HAP-1 (cell line): ENCODE measurements around the gene SLC66A2.
"Not testable (repeated sequence)": the region's sequence is repeated elsewhere in the genome, so short reads cannot be mapped to it uniquely, and the experiment has no call there.

Experiments used
- DNase-seq, 2 experiments: peaks; one replicate each; pipeline ENCODE4 v3.0.0-alpha.2; 2016 to 2020; ENCODE audit warnings: low spot score in 2 of 2
- H3K27me3 ChIP-seq: fragments of 250-450 bp; sonication (Bioruptor Pico); 2 replicates; pipeline ENCODE4 v1.5.1; 2020; ENCODE audit warnings: low read depth, mild to moderate bottlenecking, moderate library complexity
- H3K36me3 ChIP-seq: fragments of 250-450 bp; sonication (Bioruptor Pico); replicated peaks from 2 replicates; pipeline ENCODE4 v1.5.1; 2020; ENCODE audit warnings: mild to moderate bottlenecking
- H3K4me1 ChIP-seq: fragments of 250-450 bp; sonication (Bioruptor Pico); 2 replicates; pipeline ENCODE4 v1.5.1; 2020; ENCODE audit warnings: mild to moderate bottlenecking
- H3K4me3 ChIP-seq: fragments of 250-450 bp; sonication (Bioruptor Pico); 2 replicates; pipeline ENCODE4 v1.5.1; 2020; ENCODE audit warnings: mild to moderate bottlenecking, moderate library complexity
- H3K9me3 ChIP-seq: fragments of 250-450 bp; sonication (Bioruptor Pico); 2 replicates; pipeline ENCODE4 v1.5.1; 2020; ENCODE audit warnings: mild to moderate bottlenecking, moderate library complexity
- in situ Hi-C: fragments of 300-500 bp; cut with MboI; formaldehyde crosslinking; loops from 3 replicates; pipeline ENCODE4 v1.14.3; 2020; ENCODE audit warnings: low sequenced_read_pairs, inconsistent platforms, mixed read lengths

SLC66A2 gene

GRCh38 chr18:79962835-79963657, 11.6 kb upstream of the SLC66A2 start:
- Histone ChIP-seq H3K27me3 (no peaks in the 10 kb centered on the region), H3K4me3 (no peak overlapping the region), H3K4me1 (peaks cover 39% of the 10 kb centered on the region), H3K36me3 (peaks cover 8% of the 10 kb centered on the region), H3K9me3 (no peaks in the 10 kb centered on the region)
- in situ Hi-C loops, result no loop called here
- DNase-seq, result no peak

- H3K27me3 ChIP-seq, result no peaks in the 10 kb centered on the region
- H3K36me3 ChIP-seq, result peaks cover 4% of the 10 kb centered on the region
- peaks cover 42% of the 10 kb centered on the region for H3K4me1 ChIP-seq
- no peak for DNase-seq
- no peak overlapping the region for H3K4me3 ChIP-seq
- in situ Hi-C loops, result no loop called here
- H3K9me3 ChIP-seq, result no peaks in the 10 kb centered on the region
Measured at GRCh38 chr18:79962311-79962710, 10.9 kb upstream of the SLC66A2 start.

GRCh38 chr18:79961527-79962291, 10.3 kb upstream of the SLC66A2 start:
- no peak for DNase-seq
- H3K27me3 ChIP-seq, result no peaks in the 10 kb centered on the region

GRCh38 chr18:79960921-79961526, 9.6 kb upstream of the SLC66A2 start:
- no peak overlapping the region for H3K4me3 ChIP-seq
- no peaks in the 10 kb centered on the region for H3K9me3 ChIP-seq
- in situ Hi-C loops, result no loop called here
- no peak for DNase-seq
- peaks cover 42% of the 10 kb centered on the region for H3K4me1 ChIP-seq
- no peaks in the 10 kb centered on the region for H3K27me3 ChIP-seq
- no peaks in the 10 kb centered on the region for H3K36me3 ChIP-seq

More at GRCh38 chr18:79961527-79962291, 10.3 kb upstream of the SLC66A2 start:
- in situ Hi-C loops, result no loop called here
- no peak overlapping the region for H3K4me3 ChIP-seq
- peaks cover 42% of the 10 kb centered on the region for H3K4me1 ChIP-seq
- H3K36me3 ChIP-seq, result peaks cover 4% of the 10 kb centered on the region
- H3K9me3 ChIP-seq, result no peaks in the 10 kb centered on the region

GRCh38 chr18:79960161-79960801, 8.8 kb upstream of the SLC66A2 start:
- peak; percentile 73 to 78 for DNase-seq
- H3K27me3 ChIP-seq, H3K4me3 ChIP-seq: not testable (repeated sequence)

GRCh38 chr18:79958981-79959380, 7.5 kb upstream of the SLC66A2 start:
- no peak for DNase-seq
- Histone ChIP-seq H3K9me3 (no peaks in the 10 kb centered on the region), H3K36me3 (no peaks in the 10 kb centered on the region), H3K4me3 (no peak overlapping the region), H3K27me3 (no peaks in the 10 kb centered on the region), H3K4me1 (peaks cover 32% of the 10 kb centered on the region)
- in situ Hi-C loops, result no loop called here

More at GRCh38 chr18:79960161-79960801, 8.8 kb upstream of the SLC66A2 start:
- H3K36me3 ChIP-seq, H3K9me3 ChIP-seq, in situ Hi-C loops: not testable (repeated sequence)
- H3K4me1 ChIP-seq, result peaks cover 38% of the 10 kb centered on the region

GRCh38 chr18:79956276-79956675, 4.8 kb upstream of the SLC66A2 start:
- Histone ChIP-seq H3K4me1 (peaks cover 31% of the 10 kb centered on the region), H3K4me3 (no peak overlapping the region), H3K36me3 (no peaks in the 10 kb centered on the region), H3K9me3 (no peaks in the 10 kb centered on the region), H3K27me3 (no peaks in the 10 kb centered on the region)
- in situ Hi-C loops, result no loop called here
- no peak for DNase-seq

GRCh38 chr18:79955302-79956075, 4.0 kb upstream of the SLC66A2 start:
- H3K9me3 ChIP-seq, result no peaks in the 10 kb centered on the region
- no peaks in the 10 kb centered on the region for H3K27me3 ChIP-seq
- no peak overlapping the region for H3K4me3 ChIP-seq
- no peak for DNase-seq
- in situ Hi-C loops, result no loop called here
- peaks cover 23% of the 10 kb centered on the region for H3K4me1 ChIP-seq
- no peaks in the 10 kb centered on the region for H3K36me3 ChIP-seq

GRCh38 chr18:79954791-79955190, 3.3 kb upstream of the SLC66A2 start:
- in situ Hi-C loops, result no loop called here
- no peaks in the 10 kb centered on the region for H3K36me3 ChIP-seq

GRCh38 chr18:79953971-79954651, 2.7 kb upstream of the SLC66A2 start:
- Histone ChIP-seq H3K4me3 (no peak overlapping the region), H3K36me3 (peaks cover 3% of the 10 kb centered on the region; the same call in 1 of the 2 replicates), H3K4me1 (peaks cover 17% of the 10 kb centered on the region), H3K27me3 (no peaks in the 10 kb centered on the region), H3K9me3 (no peaks in the 10 kb centered on the region)
- in situ Hi-C loops, result no loop called here
- no peak for DNase-seq

More at GRCh38 chr18:79954791-79955190, 3.3 kb upstream of the SLC66A2 start:
- DNase-seq, result no peak
- no peak overlapping the region for H3K4me3 ChIP-seq
- peaks cover 21% of the 10 kb centered on the region for H3K4me1 ChIP-seq
- H3K9me3 ChIP-seq, result no peaks in the 10 kb centered on the region
- no peaks in the 10 kb centered on the region for H3K27me3 ChIP-seq

GRCh38 chr18:79952996-79953559, 1.6 kb upstream of the SLC66A2 start:
- Histone ChIP-seq H3K4me1 (peaks cover 8% of the 10 kb centered on the region), H3K36me3 (peaks cover 8% of the 10 kb centered on the region; the same call in 1 of the 2 replicates), H3K27me3 (no peaks in the 10 kb centered on the region), H3K4me3 (no peak overlapping the region), H3K9me3 (no peaks in the 10 kb centered on the region)
- no peak for DNase-seq
- in situ Hi-C loops, result no loop called here

- H3K27me3 ChIP-seq, result no peaks in the 10 kb centered on the region
- in situ Hi-C loops, result no loop called here
- H3K4me3 ChIP-seq, result peak overlapping the region; percentile 56
- no peak for DNase-seq
- peaks cover 5% of the 10 kb centered on the region; the same call in 1 of the 2 replicates for H3K4me1 ChIP-seq
- H3K9me3 ChIP-seq, result no peaks in the 10 kb centered on the region
- H3K36me3 ChIP-seq, result peaks cover 8% of the 10 kb centered on the region; the same call in 1 of the 2 replicates
Measured at GRCh38 chr18:79952456-79952995, 1.1 kb upstream of the SLC66A2 start.
